MV-4-11 (cell line): ENCODE measurements around the gene MYO1B.

ENCODE experiments used
- DNase-seq: peaks from one replicate; lab custom pipeline; 2025; lab: John Stamatoyannopoulos, UW

The MYO1B gene

DNA sequence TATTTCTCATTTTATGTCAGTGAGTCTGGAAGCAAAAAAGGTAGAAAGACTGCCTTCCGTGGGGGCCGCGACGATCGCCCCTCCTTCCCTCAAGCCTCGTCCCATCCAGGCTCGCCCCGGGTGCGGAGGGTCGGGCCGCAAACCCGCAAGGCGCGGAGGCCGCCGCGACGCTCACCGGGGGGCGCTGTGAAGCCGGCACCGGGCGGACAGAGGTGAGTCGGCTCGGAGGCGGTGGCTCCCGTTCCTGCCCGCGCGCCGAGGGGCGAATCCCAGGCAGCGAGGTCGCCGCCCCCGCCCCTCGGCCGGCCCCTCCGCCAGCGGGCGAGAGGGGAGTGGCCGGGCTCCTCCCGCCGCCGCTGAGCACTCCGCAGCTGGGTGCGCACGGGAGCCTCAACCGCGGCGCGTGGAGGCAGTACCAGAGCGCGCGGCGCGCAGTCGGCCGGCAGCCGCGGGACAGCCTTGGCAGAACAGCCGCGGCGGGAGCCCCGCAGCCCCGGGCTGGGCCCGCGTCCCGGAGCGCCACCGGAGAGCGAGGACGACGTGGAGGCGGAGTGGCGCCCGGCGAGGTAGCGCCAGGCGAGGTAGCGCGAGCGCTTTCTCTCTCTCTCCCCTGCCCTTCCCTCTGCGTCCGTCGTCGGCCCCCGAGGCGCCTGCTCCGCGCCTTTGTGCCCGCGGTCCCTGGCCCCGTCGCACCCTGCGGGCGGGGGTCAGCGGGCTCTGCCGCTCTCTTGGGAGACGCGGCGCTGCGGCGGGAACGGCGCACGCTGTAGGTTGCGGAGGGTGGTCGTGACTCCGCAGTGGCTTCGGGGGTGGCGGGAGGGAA is at the start of gene MYO1B:
TSS of gene MYO1B (plus strand) at position 359 of the 823 bp plus-strand sequence. CDS start 31,492 bp downstream, outside the sequence.
- DNase-seq, result no peak

DNA sequence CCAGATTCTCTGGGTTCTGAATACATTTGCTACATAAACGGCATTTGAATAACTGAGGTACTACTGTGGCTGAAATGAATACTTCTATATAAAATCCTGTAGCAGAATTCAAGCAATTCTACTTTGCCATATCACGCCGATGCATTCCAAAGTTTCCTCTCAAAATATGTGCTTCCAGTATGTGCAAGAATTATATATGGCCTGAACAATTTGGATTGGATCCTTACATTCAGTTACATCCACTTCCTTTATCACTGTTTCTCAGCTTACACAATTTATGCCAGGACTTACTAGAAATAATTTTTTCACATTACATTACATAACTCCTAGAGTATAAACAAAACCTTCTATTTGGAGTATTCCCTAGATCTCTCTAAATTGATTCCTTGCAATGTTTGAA is 48.1 kb upstream of the MYO1B start:
- no peak for DNase-seq

DNA sequence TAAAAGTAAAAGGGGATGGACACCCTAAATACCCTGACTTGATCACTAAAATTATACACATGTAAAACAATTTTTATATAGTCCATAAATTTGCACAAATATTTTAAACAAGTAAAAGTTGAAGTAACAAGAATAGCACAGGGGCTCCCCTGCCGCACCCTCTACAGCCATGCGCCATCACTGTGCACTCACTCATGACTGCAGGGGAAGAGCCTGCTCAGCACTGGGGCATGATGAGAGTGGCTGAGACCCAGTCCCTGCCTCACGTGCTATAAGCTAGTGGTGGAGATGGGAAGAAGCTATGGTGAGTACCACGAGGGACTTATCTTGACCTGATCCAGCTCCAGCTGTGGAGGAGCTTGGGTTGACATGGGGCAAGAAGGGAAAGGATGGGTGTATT is 46.9 kb upstream of the MYO1B start:
- DNase-seq, result no peak

DNA sequence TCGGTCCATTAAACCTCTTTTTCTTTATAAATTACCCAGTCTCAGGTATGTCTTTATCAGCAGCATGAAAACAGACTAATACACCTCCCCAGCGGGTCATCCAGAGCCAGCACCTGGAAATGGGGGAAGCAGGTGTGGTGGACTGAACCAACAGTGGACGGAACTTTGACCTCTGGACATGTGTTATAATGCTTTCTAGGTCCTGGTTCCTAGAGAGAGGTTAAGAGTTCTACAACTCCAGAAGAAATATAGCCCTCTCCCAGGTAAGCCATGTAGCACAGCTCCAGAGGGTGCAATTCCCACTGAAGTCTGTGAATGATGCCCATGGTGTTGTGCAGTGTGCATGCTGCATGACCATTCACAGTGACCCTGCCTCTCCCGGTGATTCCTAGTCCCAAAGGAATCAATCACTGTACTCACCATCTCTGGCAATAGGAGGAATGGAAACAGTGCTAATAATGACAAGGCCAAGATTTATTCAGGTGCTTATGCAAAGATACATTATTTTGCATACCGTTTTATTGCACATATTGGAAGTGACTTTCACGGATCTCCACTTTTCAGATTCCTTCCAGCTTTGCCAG is 45.2 kb upstream of the MYO1B start:
- no peak for DNase-seq

DNA sequence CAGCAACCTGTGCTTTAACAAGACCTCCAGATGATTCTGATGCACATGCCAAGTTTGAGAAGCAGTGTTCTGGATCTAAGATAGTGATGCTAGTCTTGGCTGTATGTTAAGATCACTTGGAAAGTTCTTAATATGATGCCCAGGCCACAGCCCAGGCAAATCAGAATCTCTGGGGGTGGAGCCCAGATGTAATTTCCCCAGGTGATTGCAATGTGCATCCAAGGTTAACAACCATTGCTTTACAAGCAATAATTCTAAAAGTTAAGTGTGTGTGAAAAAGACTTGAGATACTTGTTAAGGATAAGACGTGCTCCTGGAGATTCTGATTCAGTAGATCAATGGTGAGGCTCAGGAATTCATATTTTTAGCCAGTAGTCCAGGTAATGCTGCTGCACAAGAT is 44.3 kb upstream of the MYO1B start:
- DNase-seq, result no peak

DNA sequence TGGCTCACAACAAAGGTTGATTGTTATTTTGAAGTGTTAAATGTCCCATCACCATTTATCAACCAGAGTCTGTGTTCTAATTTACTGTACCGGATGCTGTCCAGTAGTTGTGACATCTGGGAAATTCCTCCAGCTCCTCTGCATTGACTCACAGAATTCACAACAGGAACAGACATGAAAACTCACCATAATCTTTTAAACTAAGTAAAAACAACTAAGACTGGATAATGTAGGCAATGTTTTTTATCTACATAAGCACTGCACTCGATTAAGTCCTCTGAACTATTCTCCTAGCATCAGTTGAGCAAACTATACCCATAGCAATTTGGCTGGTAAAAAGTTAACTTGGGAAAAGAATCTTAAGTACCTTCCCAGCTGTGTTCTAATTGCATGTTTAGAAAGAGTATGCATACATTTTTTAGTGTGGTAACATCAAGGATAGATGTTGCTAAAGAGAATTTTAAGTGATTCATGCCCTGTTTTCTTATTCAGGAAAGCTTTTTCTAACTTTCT is 42.9 kb upstream of the MYO1B start:
- DNase-seq, result no peak

DNA sequence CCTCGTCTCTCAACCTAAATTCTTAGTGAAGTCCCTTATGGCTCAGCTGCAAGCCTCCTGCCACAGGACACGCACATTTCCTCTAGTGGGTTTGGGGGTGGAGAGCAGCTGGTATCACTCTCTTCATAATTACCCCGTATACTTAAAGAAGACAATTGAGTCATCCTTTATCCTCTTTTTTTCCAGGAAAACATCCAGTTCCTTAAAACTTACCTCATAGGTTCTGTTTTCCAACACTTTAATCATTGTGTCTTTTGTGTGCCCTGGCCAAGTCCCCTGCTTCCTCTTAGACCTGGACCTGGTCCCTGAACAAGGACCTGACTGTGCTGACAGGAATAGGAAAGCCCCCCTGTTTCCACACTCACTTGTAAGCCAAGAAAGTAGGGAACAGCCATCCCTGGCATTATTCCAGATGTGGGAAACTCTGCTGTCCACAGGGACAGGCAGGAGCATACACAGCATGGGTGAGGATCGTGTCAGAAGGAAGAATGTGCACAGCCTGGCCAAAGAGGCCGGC is 42.3 kb upstream of the MYO1B start:
- peak; percentile 7 for DNase-seq

DNA sequence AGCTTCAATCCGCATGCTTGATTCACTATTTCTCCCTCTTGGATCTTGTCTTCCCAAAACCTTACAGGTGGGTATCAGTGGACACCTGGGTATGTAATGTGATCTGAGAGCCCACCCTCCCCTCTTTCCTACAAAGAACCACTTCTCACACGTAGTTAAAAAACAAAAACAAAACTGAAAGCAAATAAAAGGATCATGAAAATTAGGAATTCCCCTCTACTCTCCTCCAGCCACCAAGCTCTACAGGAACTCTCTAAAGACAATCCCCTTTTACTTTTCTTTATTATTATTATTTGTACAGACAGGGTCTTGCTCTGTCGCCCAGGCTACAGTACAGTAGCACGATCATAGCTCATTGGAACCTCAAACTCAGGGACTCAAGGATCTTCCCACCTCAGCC is 40.8 kb upstream of the MYO1B start:
- DNase-seq, result no peak

DNA sequence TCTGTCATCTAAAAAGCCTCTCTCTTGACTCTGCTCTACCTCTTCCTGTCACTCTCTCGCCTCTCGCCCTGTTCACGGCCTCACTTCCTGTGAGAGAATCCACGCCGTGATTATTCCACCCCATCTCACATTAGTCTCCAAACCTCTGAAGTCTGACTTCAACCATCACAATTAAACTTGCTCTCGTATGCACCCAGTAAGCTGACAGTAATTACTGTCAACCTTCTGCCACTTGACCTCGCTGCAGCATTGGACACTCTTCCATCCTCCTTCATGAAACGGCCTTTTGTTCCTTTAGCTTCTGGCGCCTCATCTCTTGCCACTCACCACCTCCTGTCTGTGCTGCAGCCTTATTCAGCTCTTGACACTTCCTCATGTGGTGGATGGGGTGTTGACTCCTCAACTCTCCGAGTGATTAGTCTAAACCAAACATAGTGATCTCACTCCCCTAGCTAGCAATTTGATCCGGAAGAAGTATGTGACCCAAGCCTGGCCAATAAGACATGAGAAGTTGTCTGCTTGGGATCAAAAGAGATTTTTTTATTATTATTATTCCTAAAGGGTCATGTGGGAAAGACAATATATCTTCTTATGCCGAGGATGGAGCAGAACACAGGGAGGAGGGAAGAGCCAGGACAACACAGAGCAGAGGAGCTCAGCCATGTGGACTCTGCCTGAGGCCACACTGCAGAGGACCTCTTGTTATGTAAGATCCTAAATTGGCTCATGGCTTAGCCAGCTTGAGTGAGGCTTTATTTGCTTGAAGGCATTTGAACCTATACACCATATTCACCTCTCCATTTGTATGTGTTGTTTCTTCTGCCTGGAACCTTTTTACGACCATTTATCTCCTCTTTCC is 38.4 kb upstream of the MYO1B start:
- DNase-seq, result no peak

DNA sequence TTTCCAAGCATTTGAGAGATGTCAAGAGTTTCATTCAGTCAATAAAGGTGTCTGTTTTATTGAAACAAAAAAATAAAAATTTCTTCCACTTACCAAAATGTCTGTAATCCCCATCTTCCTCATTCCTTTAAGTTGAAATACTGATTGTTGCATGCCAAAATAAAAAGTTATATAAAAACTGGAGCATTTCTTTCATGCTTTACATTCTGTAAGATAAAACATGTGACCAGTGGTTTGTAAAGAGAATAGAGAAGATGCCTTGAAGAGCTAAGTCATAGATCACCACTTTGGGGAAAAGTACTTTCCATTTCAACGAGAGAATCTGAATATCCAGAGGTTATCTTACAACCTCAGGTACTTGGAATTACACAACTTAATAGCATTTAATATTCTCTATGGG is 35.9 kb upstream of the MYO1B start:
- DNase-seq, result no peak

DNA sequence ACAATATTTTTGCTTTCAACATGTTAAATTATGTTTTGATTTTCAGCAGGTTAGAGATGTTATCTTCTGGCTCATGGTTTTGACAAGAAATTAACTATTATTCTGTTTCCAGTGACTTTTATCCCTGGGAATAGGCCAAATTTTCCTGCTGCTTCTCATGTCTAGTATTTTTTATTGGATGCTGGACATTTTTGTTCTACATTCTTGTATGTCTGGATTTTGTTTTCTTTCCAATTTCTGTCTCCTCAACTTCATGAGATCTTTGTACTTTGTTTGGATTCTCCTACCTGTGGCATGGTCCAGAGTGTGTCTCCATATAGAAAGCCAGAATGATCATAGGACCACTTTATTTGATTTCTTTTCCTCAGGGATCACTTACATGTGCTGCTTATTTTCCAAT is 33.1 kb upstream of the MYO1B start:
- no peak for DNase-seq

DNA sequence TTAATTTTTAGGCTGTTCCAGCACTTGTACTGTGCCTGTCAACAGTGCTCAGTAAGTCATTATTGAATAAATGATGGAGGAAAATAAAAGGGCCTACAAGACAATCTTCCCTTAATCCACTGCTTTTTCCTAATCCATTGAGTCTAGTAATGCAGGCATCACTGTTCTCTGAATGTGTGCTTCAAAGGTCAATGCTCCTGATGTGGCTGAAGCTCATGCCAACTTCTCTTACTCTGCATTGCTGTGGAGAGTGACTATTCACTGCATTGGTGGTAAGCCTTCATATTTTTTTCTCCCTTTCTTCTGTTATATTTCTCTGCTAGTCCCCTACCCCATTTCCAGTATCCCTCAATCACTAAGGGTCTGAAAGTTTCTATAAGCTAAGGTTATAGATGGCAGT is 31.9 kb upstream of the MYO1B start:
- no peak for DNase-seq

DNA sequence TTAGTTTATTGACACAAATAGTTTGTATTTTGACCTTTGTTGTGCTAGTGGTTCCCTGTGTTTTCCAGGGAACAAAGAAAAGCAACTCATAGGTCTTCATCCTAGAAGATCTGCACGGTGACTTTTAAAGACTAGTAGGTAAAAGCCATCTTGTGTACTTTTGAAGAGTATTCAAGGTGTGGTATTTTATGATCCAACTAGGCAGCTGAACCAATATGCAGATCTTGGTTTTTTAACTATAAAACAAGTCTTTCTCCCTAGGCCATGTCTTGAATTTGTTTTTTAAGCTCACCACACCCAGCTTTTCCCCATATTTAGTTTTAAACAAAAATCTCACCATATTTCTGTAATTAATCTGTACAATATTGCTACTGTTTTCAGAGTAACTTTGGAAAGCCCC is 30.0 kb upstream of the MYO1B start:
- no peak for DNase-seq

DNA sequence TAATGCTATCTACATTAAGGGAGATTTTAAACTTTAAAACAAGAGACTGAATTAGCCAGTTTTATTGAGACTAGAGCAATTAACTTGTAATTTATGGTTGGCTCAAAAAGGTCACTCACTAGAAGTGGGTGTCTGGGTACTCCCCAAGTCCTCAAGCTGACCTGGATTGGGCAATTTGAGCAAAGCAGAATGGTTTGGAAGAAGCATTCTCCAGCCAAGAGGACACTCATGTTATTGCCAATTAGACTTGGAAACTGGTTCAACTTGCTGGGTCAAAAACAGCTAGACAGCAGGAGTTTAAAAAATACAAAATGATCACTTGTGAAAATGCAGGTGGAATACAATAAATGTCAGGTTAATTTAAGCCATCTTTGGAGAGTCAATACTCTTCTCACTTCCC is 29.5 kb upstream of the MYO1B start:
- no peak for DNase-seq

DNA sequence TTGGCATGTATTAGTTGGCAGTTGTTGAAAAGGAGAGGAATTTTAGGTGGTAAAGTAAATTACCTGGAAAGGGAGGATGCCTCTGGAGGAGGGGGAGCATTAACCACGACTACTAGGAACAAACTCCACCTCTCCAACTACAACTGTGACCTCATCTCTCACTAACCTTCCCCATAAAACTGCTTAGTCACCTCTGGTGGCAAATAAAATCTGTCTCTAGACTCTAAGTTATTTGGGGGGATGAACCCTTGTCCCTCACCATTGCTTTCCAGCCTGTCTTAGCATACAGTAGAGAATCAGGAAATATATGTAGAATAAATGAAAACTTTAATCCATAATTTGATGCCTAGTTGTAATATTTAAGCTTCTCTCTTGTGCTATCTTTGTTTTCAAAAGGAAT is 27.6 kb upstream of the MYO1B start:
- no peak for DNase-seq

DNA sequence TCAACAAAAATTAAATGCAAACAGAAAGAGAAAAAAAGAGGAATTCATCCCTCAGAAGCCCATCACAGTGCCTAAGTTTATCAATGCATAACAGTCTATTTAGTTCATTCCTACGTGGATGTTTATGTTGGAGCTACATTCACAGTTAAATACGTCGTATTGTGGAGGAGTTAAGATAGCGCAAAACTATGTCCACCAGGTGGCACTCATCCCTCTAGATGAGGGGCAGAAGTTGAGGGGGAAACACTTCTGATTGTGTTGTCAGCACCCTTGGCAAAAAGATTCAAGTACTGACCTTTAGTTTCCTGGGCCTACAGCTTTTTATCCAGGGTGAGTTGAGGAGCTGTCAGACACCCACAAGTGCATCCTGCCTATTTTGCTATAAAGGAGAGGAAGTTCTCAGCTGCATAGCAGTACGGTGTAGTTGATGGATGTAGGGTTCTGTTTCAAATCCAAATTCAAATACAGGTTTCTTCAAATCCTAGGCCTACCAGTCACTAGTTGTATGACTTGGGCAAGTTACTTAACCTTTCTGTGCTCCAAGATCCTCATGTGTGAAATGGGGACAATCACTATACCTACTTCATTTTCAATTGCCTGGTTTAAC is 26.8 kb upstream of the MYO1B start:
- DNase-seq, result peak; percentile 43

DNA sequence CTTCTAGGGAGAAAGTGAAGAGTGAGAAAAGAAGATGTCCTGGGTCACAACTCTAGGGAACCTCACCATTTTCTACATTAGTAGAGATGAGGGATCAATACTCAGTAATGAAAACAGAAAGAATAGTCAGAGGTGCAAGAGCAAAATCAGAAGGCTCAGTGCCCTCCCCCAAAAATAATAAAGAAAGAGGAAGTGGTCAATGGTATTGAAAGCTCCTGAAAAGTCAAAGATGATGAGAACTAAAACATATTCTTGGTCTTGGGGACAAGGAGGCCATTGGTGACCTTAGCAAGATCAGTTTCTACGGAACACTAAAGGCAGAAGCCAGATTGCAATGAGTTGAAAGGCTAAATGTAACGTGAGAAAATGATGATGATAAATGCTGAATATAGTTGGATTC is 24.5 kb upstream of the MYO1B start:
- DNase-seq, result peak; percentile 61

DNA sequence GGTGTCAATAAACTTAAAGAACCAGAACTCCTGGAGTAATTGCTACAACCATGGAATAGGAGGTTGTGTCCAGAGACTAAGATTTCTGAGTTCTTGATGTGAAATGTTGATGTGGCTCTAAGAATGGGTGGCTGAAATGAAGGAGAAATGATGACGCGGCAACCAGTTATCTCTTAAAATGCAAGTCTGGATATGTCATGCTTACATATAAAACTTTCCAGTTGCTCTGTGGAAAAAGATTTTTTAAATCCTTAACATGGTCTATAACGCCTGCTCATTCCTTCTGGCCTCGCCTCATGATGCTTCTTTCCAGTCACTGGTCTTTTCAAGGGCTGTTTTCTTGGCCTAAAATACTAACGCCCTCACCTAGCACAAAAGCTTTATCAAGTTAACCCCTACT is 23.5 kb upstream of the MYO1B start:
- no peak for DNase-seq

DNA sequence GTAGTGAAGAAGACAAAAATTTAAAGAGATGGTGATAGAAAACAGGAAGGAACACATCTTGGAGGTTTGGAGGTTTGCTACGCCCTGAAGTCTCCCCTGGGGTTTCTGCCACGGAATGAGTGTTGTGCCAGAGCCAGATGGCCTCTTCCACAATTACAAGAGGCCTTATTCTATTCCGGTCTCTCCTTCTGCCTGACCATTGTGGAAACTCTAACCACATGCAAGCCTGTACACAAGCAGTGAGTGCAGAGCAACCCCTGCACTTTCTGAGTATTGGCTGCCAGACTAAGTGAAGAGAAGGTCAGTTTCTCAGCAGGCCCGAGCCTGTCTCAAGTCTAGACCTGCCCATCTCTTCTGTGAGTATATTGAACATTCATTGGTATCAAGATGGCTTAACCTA is 22.7 kb upstream of the MYO1B start:
- peak; percentile 93 for DNase-seq

DNA sequence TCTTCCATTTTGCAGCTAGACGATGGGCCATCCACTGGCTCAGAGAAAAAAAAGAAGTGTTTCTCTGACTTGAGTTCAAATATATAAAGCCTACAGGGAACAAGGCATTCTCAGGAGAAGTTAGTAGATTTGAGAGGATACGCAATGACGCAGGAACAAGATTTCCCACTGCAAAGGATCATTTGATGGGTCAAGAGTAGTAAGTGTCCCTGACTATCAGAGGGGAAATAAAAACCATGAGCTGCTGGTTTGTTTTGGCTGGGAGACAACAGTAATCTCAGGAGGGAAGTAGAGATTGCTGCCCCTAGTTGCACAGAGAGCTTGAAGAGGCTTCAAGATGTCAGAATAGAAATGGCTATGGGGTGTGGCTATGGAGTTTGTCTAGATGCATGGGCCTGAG is 22.3 kb upstream of the MYO1B start:
- peak; percentile 33 for DNase-seq

DNA sequence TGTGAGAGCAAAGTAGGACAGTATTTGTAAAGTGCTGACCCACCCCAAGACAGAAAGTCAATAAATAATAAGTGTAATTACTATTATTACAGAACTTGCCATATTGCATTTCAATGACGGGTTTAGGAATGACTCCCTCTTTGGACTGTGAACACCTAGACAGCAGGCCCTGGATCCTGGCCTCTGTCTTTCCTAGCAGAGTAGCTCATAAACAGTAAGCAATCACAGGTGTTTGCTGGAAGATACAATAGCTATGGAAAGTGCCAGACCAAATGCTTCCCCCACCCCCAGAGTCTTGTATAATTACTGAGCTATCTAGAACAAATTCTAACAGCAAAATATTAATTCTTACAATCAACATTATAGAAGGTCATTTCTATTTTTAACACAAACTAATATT is 20.1 kb upstream of the MYO1B start:
- no peak for DNase-seq

DNA sequence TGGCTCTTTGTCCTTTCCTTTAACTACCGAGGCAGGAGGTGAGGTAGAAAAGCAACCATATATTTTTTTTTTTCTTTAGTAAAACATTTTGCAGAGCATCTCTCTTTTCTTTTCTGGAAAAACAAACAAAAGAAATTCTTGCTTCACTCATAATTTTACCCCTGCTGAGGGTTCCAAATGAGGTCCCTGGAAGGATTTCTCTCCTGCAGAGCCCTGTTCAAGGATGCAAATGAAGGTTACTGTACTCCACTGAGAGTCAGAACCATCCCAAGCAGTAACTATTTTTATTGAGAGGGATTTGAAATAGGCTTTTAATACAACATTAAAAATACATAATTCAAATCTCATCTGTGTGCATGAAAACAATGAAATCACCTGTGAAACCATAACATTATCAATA is 19.5 kb upstream of the MYO1B start:
- DNase-seq, result no peak
